Stimulated activated CD8-positive, alpha-beta memory T cell treated with anti-CD3 and anti-CD28 coated beads, Interleukin-15, amount 100 ng/mL, for 1 hour (primary cell): ENCODE results near the gene PPFIA3.

Experiments used
- DNase-seq: peaks from one replicate; pipeline ENCODE4 v3.0.0-alpha.2; 2020; ENCODE audit warnings: low read depth

The PPFIA3 gene

GRCh38 chr19:49182848-49183375 is 63.6 kb downstream of the PPFIA3 start:
- DNase-seq, result no peak

GRCh38 chr19:49186108-49186507 is 66.8 kb downstream of the PPFIA3 start:
- DNase-seq, result no peak

GRCh38 chr19:49188626-49189200 is 69.4 kb downstream of the PPFIA3 start:
- DNase-seq, result no peak

GRCh38 chr19:49189259-49189658 is 69.9 kb downstream of the PPFIA3 start:
- DNase-seq, result no peak

GRCh38 chr19:49190781-49191180 is 71.4 kb downstream of the PPFIA3 start:
- no peak for DNase-seq

- no peak for DNase-seq
These were observed 74.6 kb downstream of the PPFIA3 start for GRCh38 chr19:49193822-49194394.

GRCh38 chr19:49194408-49194807 is 75.1 kb downstream of the PPFIA3 start:
- no peak for DNase-seq

- DNase-seq, result no peak
These were observed 77.3 kb downstream of the PPFIA3 start for GRCh38 chr19:49196527-49197240.

GRCh38 chr19:49200238-49200862 is 81.0 kb downstream of the PPFIA3 start:
- no peak for DNase-seq
